Measurements from ENCODE around the gene PPP6R2.

Gene PPP6R2

GRCh38 chr22:50452649-50453048 lies 109.5 kb downstream of the PPP6R2 start:
- peak overlapping the region in 1 of 2 experiments; percentile 49 for H3K27ac ChIP-seq (ENCODE audit: insufficient read depth in 1 of 2, low read depth in 1 of 2, low read length in 2 of 2, poor library complexity in 1 of 2, severe bottlenecking in 2 of 2)
- H3K4me3 ChIP-seq (ENCODE audit: control insufficient read depth in 1 of 7, extremely low read depth in 1 of 7, insufficient read depth in 4 of 7, low read depth in 2 of 7, low read length in 6 of 7): no peak overlapping the region
- no peak for DNase-seq
- ChIA-PET POLR2A (no interaction called here), CTCF (interaction anchor here (2.4 to 9.2 kb wide), 2 partner anchors 13 to 44 kb away, joined by 8 to 63 read pairs; no protein-coding TSS in a partner anchor)
- no CpG with 5 or more reads among the region's 5 CpGs for WGBS (ENCODE audit: insufficient coverage)
- no peaks in the 10 kb centered on the region for H3K9me3 ChIP-seq (ENCODE audit: control extremely low read depth in 1 of 5, control insufficient read depth in 4 of 5, insufficient read depth in 2 of 5, low read depth in 1 of 5, low read length in 4 of 5)
- H3K4me1 ChIP-seq (ENCODE audit: control extremely low read depth in 1 of 4, control insufficient read depth in 4 of 4, insufficient read depth in 4 of 4, low read length in 3 of 4): no peaks in the 10 kb centered on the region
- H3K36me3 ChIP-seq (ENCODE audit: control insufficient read depth in 4 of 4, insufficient read depth in 4 of 4, low read length in 3 of 4): peaks cover 18 to 69% (median 55%) of the 10 kb centered on the region in 4 experiments
- H3K27me3 ChIP-seq (replicated peaks in 2 of 5; ENCODE audit: control insufficient read depth in 4 of 5, insufficient read depth in 5 of 5, low read length in 4 of 5): no peaks in the 10 kb centered on the region

- Histone ChIP-seq H3K4me1 (ENCODE audit: control extremely low read depth in 1 of 4, control insufficient read depth in 4 of 4, insufficient read depth in 4 of 4, low read length in 3 of 4) (no peaks in the 10 kb centered on the region), H3K27ac (ENCODE audit: insufficient read depth in 1 of 2, low read depth in 1 of 2, low read length in 2 of 2, poor library complexity in 1 of 2, severe bottlenecking in 2 of 2) (no peak overlapping the region), H3K9me3 (ENCODE audit: control extremely low read depth in 1 of 5, control insufficient read depth in 4 of 5, insufficient read depth in 2 of 5, low read depth in 1 of 5, low read length in 4 of 5) (no peaks in the 10 kb centered on the region), H3K36me3 (ENCODE audit: control insufficient read depth in 4 of 4, insufficient read depth in 4 of 4, low read length in 3 of 4) (peaks cover 22 to 72% (median 53%) of the 10 kb centered on the region in 4 experiments), H3K4me3 (ENCODE audit: control insufficient read depth in 1 of 7, extremely low read depth in 1 of 7, insufficient read depth in 4 of 7, low read depth in 2 of 7, low read length in 6 of 7) (no peak overlapping the region), H3K27me3 (replicated peaks in 2 of 5; ENCODE audit: control insufficient read depth in 4 of 5, insufficient read depth in 5 of 5, low read length in 4 of 5) (no peaks in the 10 kb centered on the region)
- 98% methylated on average over 19 of the region's 27 CpGs for WGBS (ENCODE audit: insufficient coverage)
- CTCF ChIA-PET: interaction anchor here (0.8 to 9.2 kb wide), 5 partner anchors 10 to 42 kb away, joined by 3 to 63 read pairs (median 4); no protein-coding TSS in a partner anchor
- POLR2A ChIA-PET: no interaction called here
- no peak for DNase-seq
Measured at GRCh38 chr22:50454556-50455075, 111.5 kb downstream of the PPP6R2 start.

GRCh38 chr22:50455201-50455600 lies 112.1 kb downstream of the PPP6R2 start:
- H3K27me3 ChIP-seq (replicated peaks in 2 of 5; ENCODE audit: control insufficient read depth in 4 of 5, insufficient read depth in 5 of 5, low read length in 4 of 5): no peaks in the 10 kb centered on the region
- POLR2A ChIA-PET: no interaction called here
- peaks cover 22 to 74% (median 55%) of the 10 kb centered on the region in 4 experiments for H3K36me3 ChIP-seq (ENCODE audit: control insufficient read depth in 4 of 4, insufficient read depth in 4 of 4, low read length in 3 of 4)
- over 99% methylated on average over 17 of the region's 18 CpGs for WGBS (ENCODE audit: insufficient coverage)
- no peak for DNase-seq
- CTCF ChIA-PET: interaction anchor here (0.8 to 9.2 kb wide), 3 partner anchors 15 to 41 kb away, joined by 3 to 63 read pairs (median 4); no protein-coding TSS in a partner anchor
- H3K9me3 ChIP-seq (ENCODE audit: control extremely low read depth in 1 of 5, control insufficient read depth in 4 of 5, insufficient read depth in 2 of 5, low read depth in 1 of 5, low read length in 4 of 5): no peaks in the 10 kb centered on the region
- H3K27ac ChIP-seq (ENCODE audit: insufficient read depth in 1 of 2, low read depth in 1 of 2, low read length in 2 of 2, poor library complexity in 1 of 2, severe bottlenecking in 2 of 2): no peak overlapping the region
- no peak overlapping the region for H3K4me3 ChIP-seq (ENCODE audit: control insufficient read depth in 1 of 7, extremely low read depth in 1 of 7, insufficient read depth in 4 of 7, low read depth in 2 of 7, low read length in 6 of 7)
- no peaks in the 10 kb centered on the region for H3K4me1 ChIP-seq (ENCODE audit: control extremely low read depth in 1 of 4, control insufficient read depth in 4 of 4, insufficient read depth in 4 of 4, low read length in 3 of 4)

GRCh38 chr22:50456026-50456425 lies 112.9 kb downstream of the PPP6R2 start:
- ChIA-PET POLR2A (interaction anchor here (0.7 to 1.2 kb wide), 2 partner anchors 12 to 15 kb away, joined by 3 to 5 read pairs; no protein-coding TSS in a partner anchor), CTCF (interaction anchor here (0.8 to 9.2 kb wide), 5 partner anchors 14 to 73 kb away, joined by 3 to 63 read pairs (median 5); partner anchors contain the start of gene SCO2)
- Histone ChIP-seq H3K4me3 (ENCODE audit: control insufficient read depth in 1 of 7, extremely low read depth in 1 of 7, insufficient read depth in 4 of 7, low read depth in 2 of 7, low read length in 6 of 7) (no peak overlapping the region), H3K9me3 (ENCODE audit: control extremely low read depth in 1 of 5, control insufficient read depth in 4 of 5, insufficient read depth in 2 of 5, low read depth in 1 of 5, low read length in 4 of 5) (no peaks in the 10 kb centered on the region), H3K36me3 (ENCODE audit: control insufficient read depth in 4 of 4, insufficient read depth in 4 of 4, low read length in 3 of 4) (peaks cover 22 to 77% (median 57%) of the 10 kb centered on the region in 4 experiments), H3K27me3 (replicated peaks in 2 of 5; ENCODE audit: control insufficient read depth in 4 of 5, insufficient read depth in 5 of 5, low read length in 4 of 5) (no peaks in the 10 kb centered on the region), H3K4me1 (ENCODE audit: control extremely low read depth in 1 of 4, control insufficient read depth in 4 of 4, insufficient read depth in 4 of 4, low read length in 3 of 4) (no peaks in the 10 kb centered on the region), H3K27ac (ENCODE audit: insufficient read depth in 1 of 2, low read depth in 1 of 2, low read length in 2 of 2, poor library complexity in 1 of 2, severe bottlenecking in 2 of 2) (no peak overlapping the region)
- DNase-seq: no peak
- 100% methylated on average over 8 of the region's 11 CpGs for WGBS (ENCODE audit: insufficient coverage)

- ChIA-PET POLR2A (interaction anchor here (0.7 to 1.2 kb wide), 2 partner anchors 12 to 14 kb away, joined by 3 to 5 read pairs; no protein-coding TSS in a partner anchor), CTCF (interaction anchor here (0.8 to 9.2 kb wide), 8 partner anchors 12 to 164 kb away, joined by 3 to 63 read pairs (median 4); partner anchors contain the start of gene SCO2)
- H3K27me3 ChIP-seq (replicated peaks in 2 of 5; ENCODE audit: control insufficient read depth in 4 of 5, insufficient read depth in 5 of 5, low read length in 4 of 5): no peaks in the 10 kb centered on the region
- no peaks in the 10 kb centered on the region for H3K9me3 ChIP-seq (ENCODE audit: control extremely low read depth in 1 of 5, control insufficient read depth in 4 of 5, insufficient read depth in 2 of 5, low read depth in 1 of 5, low read length in 4 of 5)
- peaks cover 19 to 84% (median 60%) of the 10 kb centered on the region in 4 experiments for H3K36me3 ChIP-seq (ENCODE audit: control insufficient read depth in 4 of 4, insufficient read depth in 4 of 4, low read length in 3 of 4)
- no peak overlapping the region for H3K4me3 ChIP-seq (ENCODE audit: control insufficient read depth in 1 of 7, extremely low read depth in 1 of 7, insufficient read depth in 4 of 7, low read depth in 2 of 7, low read length in 6 of 7)
- peak in 1 of 3 donors; percentile 15 for DNase-seq
- no peaks in the 10 kb centered on the region for H3K4me1 ChIP-seq (ENCODE audit: control extremely low read depth in 1 of 4, control insufficient read depth in 4 of 4, insufficient read depth in 4 of 4, low read length in 3 of 4)
- no peak overlapping the region for H3K27ac ChIP-seq (ENCODE audit: insufficient read depth in 1 of 2, low read depth in 1 of 2, low read length in 2 of 2, poor library complexity in 1 of 2, severe bottlenecking in 2 of 2)
- 97% methylated on average over 29 of the region's 34 CpGs for WGBS (ENCODE audit: insufficient coverage)
Measured at GRCh38 chr22:50456466-50457234, 113.5 kb downstream of the PPP6R2 start.

- no peak for DNase-seq
- Histone ChIP-seq H3K27ac (ENCODE audit: insufficient read depth in 1 of 2, low read depth in 1 of 2, low read length in 2 of 2, poor library complexity in 1 of 2, severe bottlenecking in 2 of 2) (no peak overlapping the region), H3K4me3 (ENCODE audit: control insufficient read depth in 1 of 7, extremely low read depth in 1 of 7, insufficient read depth in 4 of 7, low read depth in 2 of 7, low read length in 6 of 7) (no peak overlapping the region), H3K27me3 (replicated peaks in 2 of 5; ENCODE audit: control insufficient read depth in 4 of 5, insufficient read depth in 5 of 5, low read length in 4 of 5) (no peaks in the 10 kb centered on the region), H3K9me3 (ENCODE audit: control extremely low read depth in 1 of 5, control insufficient read depth in 4 of 5, insufficient read depth in 2 of 5, low read depth in 1 of 5, low read length in 4 of 5) (no peaks in the 10 kb centered on the region), H3K4me1 (ENCODE audit: control extremely low read depth in 1 of 4, control insufficient read depth in 4 of 4, insufficient read depth in 4 of 4, low read length in 3 of 4) (no peaks in the 10 kb centered on the region), H3K36me3 (ENCODE audit: control insufficient read depth in 4 of 4, insufficient read depth in 4 of 4, low read length in 3 of 4) (peaks cover 17 to 97% (median 72%) of the 10 kb centered on the region in 4 experiments)
- ChIA-PET POLR2A (no interaction called here), CTCF (interaction anchor here (1.0 to 9.2 kb wide), 3 partner anchors 9 to 37 kb away, joined by 3 to 63 read pairs (median 6); no protein-coding TSS in a partner anchor)
- WGBS (ENCODE audit: insufficient coverage): 95% methylated on average over 20 of the region's 22 CpGs
Measured at GRCh38 chr22:50459016-50459415, 115.9 kb downstream of the PPP6R2 start.
